ENCODE results near the gene ASRGL1.

ASRGL1 gene

GRCh38 chr11:62433904-62434276, 96.6 kb downstream of the ASRGL1 start:
- in situ Hi-C loops (cut with MboI; ENCODE audit: low sequenced_read_pairs): no loop called here

DNA sequence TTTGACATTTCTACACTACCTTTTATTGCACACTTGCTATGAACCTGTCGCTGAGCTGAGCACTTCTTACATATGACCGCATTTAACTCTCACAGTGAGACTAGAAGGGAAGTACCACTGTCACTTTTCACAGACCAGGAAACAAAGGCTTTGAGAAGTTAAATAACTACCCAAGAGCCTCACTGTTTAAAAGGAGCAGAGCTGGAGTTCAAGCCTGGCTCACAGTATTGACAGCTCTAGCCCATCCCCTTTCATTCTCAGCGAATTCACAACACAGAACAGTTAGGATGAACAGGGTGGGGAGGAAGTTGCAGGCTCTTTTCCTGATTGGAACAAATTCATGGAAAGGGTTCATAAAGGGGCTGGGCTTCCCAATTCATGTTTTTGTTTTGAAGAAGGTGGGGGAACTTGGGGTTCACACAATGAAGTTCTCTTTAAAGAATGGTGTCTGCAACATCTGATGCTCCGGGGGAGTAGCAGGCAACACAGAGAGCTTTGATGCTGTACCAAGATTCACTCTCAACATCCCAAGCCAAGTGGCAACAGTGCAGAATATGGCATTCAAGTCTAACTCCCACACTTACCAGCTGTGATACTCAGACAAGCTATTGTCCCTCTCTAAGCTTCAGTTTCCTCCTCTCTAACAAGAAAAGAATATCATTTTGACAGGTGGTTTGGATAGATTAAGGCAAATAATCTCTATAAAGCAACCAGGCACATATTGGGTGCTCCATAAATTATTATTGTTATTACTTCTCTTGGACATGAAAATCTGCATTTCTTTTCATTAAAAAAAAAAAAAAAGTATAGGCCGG, 98.8 kb downstream of the ASRGL1 start:
- in situ Hi-C loops (cut with MboI; ENCODE audit: low sequenced_read_pairs): no loop called here

- in situ Hi-C loops (cut with MboI; ENCODE audit: low sequenced_read_pairs): no loop called here
Observed at GRCh38 chr11:62437616-62438015, 100.4 kb downstream of the ASRGL1 start.

DNA sequence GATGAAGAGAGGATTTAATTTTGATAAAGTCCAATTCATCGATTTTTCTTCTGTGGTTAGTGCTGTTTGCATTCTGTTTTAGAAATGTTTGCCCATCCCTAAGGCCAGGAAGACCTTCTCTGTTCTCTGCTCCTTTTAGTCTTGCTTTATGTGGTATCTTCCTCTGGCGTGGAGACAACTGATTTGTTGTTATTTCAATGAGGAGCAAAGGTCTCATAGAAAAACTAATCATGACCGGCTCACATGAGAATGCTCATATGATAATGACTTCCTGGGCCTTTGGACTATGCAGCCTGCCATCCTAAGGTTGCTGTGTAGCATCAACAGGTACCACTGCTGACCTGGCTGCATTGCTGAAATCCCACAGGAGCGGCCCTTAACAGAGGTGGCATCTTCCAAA, 101.4 kb downstream of the ASRGL1 start:
- in situ Hi-C loops (cut with MboI; ENCODE audit: low sequenced_read_pairs): no loop called here

DNA sequence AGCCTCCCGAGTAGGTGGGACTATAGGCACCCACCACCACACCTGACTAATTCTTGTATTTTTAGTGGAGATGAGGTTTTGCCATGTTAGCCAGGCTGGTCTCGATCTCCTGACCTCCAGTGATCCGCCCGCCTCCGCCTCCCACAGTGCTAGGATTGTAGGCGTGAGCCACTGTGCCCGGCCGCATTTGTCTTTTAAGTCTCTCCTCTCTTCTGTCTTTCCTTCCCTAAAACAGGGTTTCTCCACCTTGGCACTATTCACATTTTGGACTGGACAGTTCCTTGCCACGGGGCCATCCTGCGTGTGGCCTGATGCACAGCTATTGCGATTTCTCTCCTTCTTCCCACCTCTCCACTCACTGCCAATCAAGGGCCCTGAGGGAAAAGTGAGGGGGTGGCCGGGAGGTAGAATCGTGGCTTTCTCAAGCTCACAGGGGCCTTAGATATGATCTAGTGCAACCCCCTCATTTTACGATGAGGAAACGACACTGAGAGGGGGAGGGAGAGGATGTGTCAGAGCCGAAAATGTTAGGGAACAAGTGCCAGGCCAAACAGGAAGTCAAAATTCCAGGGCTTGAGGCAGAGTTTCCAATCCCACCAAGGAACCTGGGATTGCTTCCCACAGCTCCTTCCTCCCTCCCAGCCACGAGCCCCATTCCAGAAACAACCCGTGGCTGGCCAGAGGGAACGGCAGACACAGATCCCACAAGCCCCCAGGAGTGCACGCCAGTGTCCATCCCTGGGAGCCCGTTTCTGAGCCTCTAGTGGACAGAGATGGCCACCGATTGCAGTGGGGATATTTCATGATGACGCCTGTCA, 102.7 kb downstream of the ASRGL1 start:
- in situ Hi-C loops (cut with MboI; ENCODE audit: low sequenced_read_pairs): no loop called here
